ENCODE data around the gene JCAD. TPM values are rescaled to one million over a fixed set of nuclear protein-coding genes. Genes with fewer than 3 reads are reported as not detected.

The JCAD gene
- total RNA-seq, 1 experiment from 2014 or later: 40.7 TPM

- DNase-seq (ENCODE audit: low read depth, low spot score) (no peak), ATAC-seq (no peak)
- no TSS peak for BruUV-seq (replicated peaks)
- in situ Hi-C loops (cut with HindIII; ENCODE audit: low pct_unique_long_range_greater_than_20kb, low sequenced_read_pairs): no loop called here
- Histone ChIP-seq H3K27ac (ENCODE audit: low read length) (no peak overlapping the region), H3K36me3 (ENCODE audit: control insufficient read depth, insufficient read depth, low read length) (no peaks in the 10 kb centered on the region), H3K4me1 (ENCODE audit: control insufficient read depth, insufficient read depth, low read length) (no peaks in the 10 kb centered on the region), H3K9me3 (ENCODE audit: control insufficient read depth, insufficient read depth, low read depth, low read length) (no peaks in the 10 kb centered on the region), H3K4me3 (ENCODE audit: low read depth in 2 of 2, low read length in 2 of 2) (no peak overlapping the region), H3K27me3 (ENCODE audit: control insufficient read depth, insufficient read depth, low read length) (no peaks in the 10 kb centered on the region)
- intact Hi-C loops (cut with micrococcal nuclease; ENCODE audit: unreplicated experiment): no loop called here
- ChIA-PET POLR2A (no interaction called here), CTCF (no interaction called here)
- no peak for TF ChIP-seq TCF7L2 (IDR thresholded peaks at IDR 0.05; ENCODE audit: low read depth, low read length)
- no peak for TF ChIP-seq CTCF (IDR thresholded peaks at IDR 0.05)
- TF ChIP-seq POLR2AphosphoS5 (IDR thresholded peaks at IDR 0.05; ENCODE audit: low read depth, low read length): no peak
- TF ChIP-seq SIN3A (IDR thresholded peaks at IDR 0.05; ENCODE audit: borderline replicate concordance, insufficient read depth, low read depth, low read length): no peak
- no peak for TF ChIP-seq REST (IDR thresholded peaks at IDR 0.05; ENCODE audit: insufficient read depth in 1 of 2, low read depth in 2 of 2, low read length in 1 of 2)
Measured at GRCh38 chr10:29987471-29987870, 71.9 kb downstream of the JCAD start.

- ChIA-PET POLR2A (no interaction called here), CTCF (no interaction called here)
- DNase-seq (ENCODE audit: low read depth, low spot score) (no peak), ATAC-seq (no peak)
- intact Hi-C loops (cut with micrococcal nuclease; ENCODE audit: unreplicated experiment): no loop called here
- TF ChIP-seq CTCF (IDR thresholded peaks at IDR 0.05) (no peak), TCF7L2 (IDR thresholded peaks at IDR 0.05; ENCODE audit: low read depth, low read length) (no peak), SIN3A (IDR thresholded peaks at IDR 0.05; ENCODE audit: borderline replicate concordance, insufficient read depth, low read depth, low read length) (no peak), REST (IDR thresholded peaks at IDR 0.05; ENCODE audit: insufficient read depth in 1 of 2, low read depth in 2 of 2, low read length in 1 of 2) (no peak), POLR2AphosphoS5 (IDR thresholded peaks at IDR 0.05; ENCODE audit: low read depth, low read length) (no peak)
- Histone ChIP-seq H3K27me3 (ENCODE audit: control insufficient read depth, insufficient read depth, low read length) (no peaks in the 10 kb centered on the region), H3K9me3 (ENCODE audit: control insufficient read depth, insufficient read depth, low read depth, low read length) (no peaks in the 10 kb centered on the region), H3K4me1 (ENCODE audit: control insufficient read depth, insufficient read depth, low read length) (no peaks in the 10 kb centered on the region), H3K36me3 (ENCODE audit: control insufficient read depth, insufficient read depth, low read length) (no peaks in the 10 kb centered on the region), H3K27ac (ENCODE audit: low read length) (no peak overlapping the region), H3K4me3 (ENCODE audit: low read depth in 2 of 2, low read length in 2 of 2) (no peak overlapping the region)
- in situ Hi-C loops (cut with HindIII; ENCODE audit: low pct_unique_long_range_greater_than_20kb, low sequenced_read_pairs): no loop called here
- no TSS peak for BruUV-seq (replicated peaks)
Measured at GRCh38 chr10:29982997-29983648, 76.3 kb downstream of the JCAD start.

All from Panc1 (cell line).